Amygdala (tissue), 56 donors: Measurements from ENCODE around the gene TAGLN2.
A peak's percentile ranks its signal among the peaks of the same experiment; 100 is the strongest.

Source experiments
- DNase-seq, 56 donors: peaks; one replicate each; lab custom pipeline; 2025; lab: John Stamatoyannopoulos, UW

The TAGLN2 gene

GRCh38 chr1:159937054-159937750 is 11.9 kb upstream of the TAGLN2 start:
- DNase-seq, result no peak

- DNase-seq, result peak in 24 of 56 donors; percentile 4 to 59 (median 24)
Observed at GRCh38 chr1:159936273-159936904, 11.1 kb upstream of the TAGLN2 start.

GRCh38 chr1:159935719-159936272 is 10.5 kb upstream of the TAGLN2 start:
- peak in 1 of 56 donors; percentile 7 for DNase-seq

- DNase-seq, result no peak
Observed at GRCh38 chr1:159935305-159935704, 10.0 kb upstream of the TAGLN2 start.

DNA sequence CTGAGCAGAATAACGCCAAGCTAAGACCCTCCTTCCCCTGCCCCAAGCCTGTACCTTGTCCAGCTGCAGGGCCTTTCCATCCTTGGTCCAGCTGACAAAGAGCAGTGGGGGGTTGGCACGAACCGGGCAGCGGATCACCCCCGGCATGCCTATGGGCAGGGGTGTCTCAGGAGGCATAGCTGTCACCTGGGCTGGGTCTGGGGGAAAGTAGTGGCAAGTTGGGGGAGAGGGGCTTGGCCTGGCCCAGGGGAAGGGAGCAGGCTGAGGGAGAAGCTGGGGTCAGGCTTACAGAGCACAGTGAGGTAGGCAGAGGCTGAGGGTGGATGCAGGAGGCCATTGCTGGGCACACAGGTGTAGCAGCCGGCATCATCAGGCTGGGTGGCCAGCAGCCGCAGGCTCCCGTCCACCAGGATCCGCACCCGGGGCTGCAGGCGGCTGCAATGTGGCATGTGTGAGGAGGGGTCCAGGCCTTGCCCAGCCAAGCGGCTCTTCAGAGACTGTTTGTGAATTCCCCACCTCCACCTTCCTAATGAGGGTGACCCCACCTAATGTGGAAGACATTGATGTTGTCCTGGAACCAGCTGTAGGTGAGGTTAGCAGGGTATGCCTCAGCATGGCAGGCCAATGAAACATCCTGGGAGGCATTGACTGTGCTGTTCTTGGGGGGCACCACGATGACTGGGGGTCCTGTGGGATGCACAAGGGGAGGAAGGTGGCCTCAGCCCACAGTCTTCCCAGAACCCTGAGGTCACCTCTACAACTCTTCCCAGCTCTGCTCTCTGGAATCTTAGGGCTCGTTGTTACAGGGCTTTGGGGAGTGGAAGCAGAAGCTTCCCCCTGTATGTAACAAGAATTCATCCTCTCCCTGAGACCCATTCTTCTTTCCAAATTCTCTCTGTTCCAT is 9.1 kb upstream of the TAGLN2 start:
- DNase-seq, result no peak

DNA sequence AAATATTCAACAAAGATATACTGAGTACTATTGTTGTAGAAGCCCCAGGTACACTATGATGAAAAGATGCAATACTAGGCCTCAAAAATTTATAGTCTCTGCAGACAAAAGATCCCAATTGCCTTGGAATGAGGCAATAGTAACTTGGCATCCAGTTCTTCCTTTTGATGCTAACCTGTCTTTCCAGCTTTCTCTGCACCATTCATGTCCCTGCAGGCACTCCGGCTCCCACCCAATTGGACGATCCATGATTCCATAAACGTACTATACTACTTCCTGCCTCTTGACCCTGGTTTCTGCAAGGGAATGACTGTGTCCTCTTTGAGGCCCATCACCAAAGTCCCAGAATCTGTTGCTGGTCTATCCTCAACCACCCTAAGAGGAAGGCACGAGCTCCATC is 8.0 kb upstream of the TAGLN2 start:
- no peak for DNase-seq

- DNase-seq, result no peak
Observed at GRCh38 chr1:159932296-159933285, 7.3 kb upstream of the TAGLN2 start.

- no peak for DNase-seq
Observed at GRCh38 chr1:159931795-159932173, 6.5 kb upstream of the TAGLN2 start.

GRCh38 chr1:159931101-159931794 is 5.9 kb upstream of the TAGLN2 start:
- no peak for DNase-seq

GRCh38 chr1:159930634-159931033 is 5.3 kb upstream of the TAGLN2 start:
- DNase-seq, result no peak

DNA sequence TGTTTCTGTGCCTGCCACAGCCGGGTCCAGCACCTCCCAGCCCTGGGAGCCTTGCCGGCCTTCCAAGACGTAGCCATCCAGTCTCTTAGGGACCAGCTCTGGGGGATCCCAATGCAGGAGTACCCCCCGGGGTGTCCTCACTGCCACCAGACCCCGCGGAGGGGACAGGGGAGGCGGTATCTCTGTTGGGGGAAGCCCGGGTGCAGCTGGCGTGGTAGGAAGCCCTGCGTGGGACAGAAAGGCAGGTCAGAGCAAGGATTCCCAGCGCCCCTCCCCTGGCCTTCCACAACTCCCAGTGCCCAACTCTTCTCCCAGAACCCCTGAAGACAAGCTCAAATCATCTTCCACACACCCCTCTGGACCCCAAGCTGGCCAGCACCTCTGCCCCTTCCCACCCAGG is 4.9 kb upstream of the TAGLN2 start:
- no peak for DNase-seq

- DNase-seq, result no peak
Observed at GRCh38 chr1:159929155-159930051, 4.1 kb upstream of the TAGLN2 start.

- no peak for DNase-seq
Observed at GRCh38 chr1:159928491-159929050, 3.3 kb upstream of the TAGLN2 start.

- no peak for DNase-seq
Observed at GRCh38 chr1:159927849-159928431, 2.6 kb upstream of the TAGLN2 start.

- no peak for DNase-seq
Observed at GRCh38 chr1:159927211-159927848, 2.0 kb upstream of the TAGLN2 start.

GRCh38 chr1:159925719-159926078 is 392 bp upstream of the TAGLN2 start:
- DNase-seq, result peak in 1 of 56 donors; percentile 47
